ENCODE measurements around the gene CENPVL1. TPM values are rescaled to one million over a fixed set of nuclear protein-coding genes. Genes with fewer than 3 reads are reported as not detected.
"Not testable (repeated sequence)": the region's sequence is repeated elsewhere in the genome, so short reads cannot be mapped to it uniquely, and the experiment has no call there.

Gene CENPVL1
- 1.9 TPM for polyA plus RNA-seq (2013, experiment 1 of 2)
- 1.9 TPM for polyA plus RNA-seq (2013, experiment 2 of 2)

- H3K27me3 ChIP-seq (ENCODE audit: insufficient read depth, low read length); H3K9me3 ChIP-seq (ENCODE audit: insufficient read depth, low read depth, low read length); H3K9ac ChIP-seq (ENCODE audit: low read depth, low read length); H3K36me3 ChIP-seq (ENCODE audit: insufficient read depth, low read length); H3K4me3 ChIP-seq (ENCODE audit: low read length); H3K27ac ChIP-seq (ENCODE audit: low read depth, low read length); H3K4me1 ChIP-seq (ENCODE audit: insufficient read depth, low read length): not testable (repeated sequence)
- WGBS: no CpG with 5 or more reads among the region's 87 CpGs
These were observed at the start of gene CENPVL1 for GRCh38 chrX:51710277-51711164. TSS of gene CENPVL1 (plus strand) at chrX:51710512. CDS start at chrX:51710512, 0 bp downstream.

GRCh38 chrX:51665981-51666380, 44.3 kb upstream of the CENPVL1 start:
- no peaks in the 10 kb centered on the region for H3K4me1 ChIP-seq (ENCODE audit: insufficient read depth, low read length)
- no peak overlapping the region for H3K9ac ChIP-seq (ENCODE audit: low read depth, low read length)
- H3K36me3 ChIP-seq (ENCODE audit: insufficient read depth, low read length): no peaks in the 10 kb centered on the region
- H3K4me3 ChIP-seq (ENCODE audit: low read length): no peak overlapping the region
- H3K9me3 ChIP-seq (ENCODE audit: insufficient read depth, low read depth, low read length): no peaks in the 10 kb centered on the region
- H3K27me3 ChIP-seq (ENCODE audit: insufficient read depth, low read length): no peaks in the 10 kb centered on the region
- 100% methylated on average over 5 of the region's 5 CpGs for WGBS
- H3K27ac ChIP-seq (ENCODE audit: low read depth, low read length): no peak overlapping the region

GRCh38 chrX:51679689-51680433, 30.5 kb upstream of the CENPVL1 start:
- H3K4me1 ChIP-seq (ENCODE audit: insufficient read depth, low read length); H3K9me3 ChIP-seq (ENCODE audit: insufficient read depth, low read depth, low read length); H3K9ac ChIP-seq (ENCODE audit: low read depth, low read length): not testable (repeated sequence)

GRCh38 chrX:51681808-51682719, 28.2 kb upstream of the CENPVL1 start:
- H3K27ac ChIP-seq (ENCODE audit: low read depth, low read length); H3K4me1 ChIP-seq (ENCODE audit: insufficient read depth, low read length); H3K9ac ChIP-seq (ENCODE audit: low read depth, low read length); H3K36me3 ChIP-seq (ENCODE audit: insufficient read depth, low read length); H3K4me3 ChIP-seq (ENCODE audit: low read length); H3K9me3 ChIP-seq (ENCODE audit: insufficient read depth, low read depth, low read length); H3K27me3 ChIP-seq (ENCODE audit: insufficient read depth, low read length): not testable (repeated sequence)
- no CpG with 5 or more reads among the region's 88 CpGs for WGBS

More at GRCh38 chrX:51679689-51680433, 30.5 kb upstream of the CENPVL1 start:
- WGBS: no CpG with 5 or more reads among the region's 18 CpGs
- H3K27ac ChIP-seq (ENCODE audit: low read depth, low read length); H3K4me3 ChIP-seq (ENCODE audit: low read length); H3K36me3 ChIP-seq (ENCODE audit: insufficient read depth, low read length); H3K27me3 ChIP-seq (ENCODE audit: insufficient read depth, low read length): not testable (repeated sequence)

GRCh38 chrX:51682720-51683062, 27.6 kb upstream of the CENPVL1 start, which contains the start of gene CENPVL2:
TSS of gene CENPVL2 (minus strand) at chrX:51682831. CDS start at chrX:51682831, 0 bp downstream.
- not testable (repeated sequence) for H3K27me3 ChIP-seq (ENCODE audit: insufficient read depth, low read length); H3K36me3 ChIP-seq (ENCODE audit: insufficient read depth, low read length); H3K9me3 ChIP-seq (ENCODE audit: insufficient read depth, low read depth, low read length); H3K9ac ChIP-seq (ENCODE audit: low read depth, low read length); H3K27ac ChIP-seq (ENCODE audit: low read depth, low read length); H3K4me3 ChIP-seq (ENCODE audit: low read length); H3K4me1 ChIP-seq (ENCODE audit: insufficient read depth, low read length)
- no CpG with 5 or more reads among the region's 30 CpGs for WGBS

- no peak overlapping the region for H3K27ac ChIP-seq (ENCODE audit: low read depth, low read length)
- no peak overlapping the region for H3K9ac ChIP-seq (ENCODE audit: low read depth, low read length)
- H3K4me3 ChIP-seq (ENCODE audit: low read length): no peak overlapping the region
- no peaks in the 10 kb centered on the region for H3K27me3 ChIP-seq (ENCODE audit: insufficient read depth, low read length)
- WGBS: 87% methylated on average over 6 of the region's 6 CpGs
- H3K36me3 ChIP-seq (ENCODE audit: insufficient read depth, low read length): no peaks in the 10 kb centered on the region
- H3K9me3 ChIP-seq (ENCODE audit: insufficient read depth, low read depth, low read length): no peaks in the 10 kb centered on the region
- no peaks in the 10 kb centered on the region for H3K4me1 ChIP-seq (ENCODE audit: insufficient read depth, low read length)
These were observed 16.1 kb upstream of the CENPVL1 start for GRCh38 chrX:51694254-51694653.

- no peaks in the 10 kb centered on the region for H3K36me3 ChIP-seq (ENCODE audit: insufficient read depth, low read length)
- H3K27ac ChIP-seq (ENCODE audit: low read depth, low read length): no peak overlapping the region
- H3K9ac ChIP-seq (ENCODE audit: low read depth, low read length): no peak overlapping the region
- H3K9me3 ChIP-seq (ENCODE audit: insufficient read depth, low read depth, low read length): no peaks in the 10 kb centered on the region
- 97% methylated on average over 8 of the region's 8 CpGs for WGBS
- H3K27me3 ChIP-seq (ENCODE audit: insufficient read depth, low read length): no peaks in the 10 kb centered on the region
- no peak overlapping the region for H3K4me3 ChIP-seq (ENCODE audit: low read length)
- H3K4me1 ChIP-seq (ENCODE audit: insufficient read depth, low read length): no peaks in the 10 kb centered on the region
These were observed 12.9 kb upstream of the CENPVL1 start for GRCh38 chrX:51697397-51697796.

- H3K27ac ChIP-seq (ENCODE audit: low read depth, low read length); H3K4me3 ChIP-seq (ENCODE audit: low read length); H3K27me3 ChIP-seq (ENCODE audit: insufficient read depth, low read length); H3K9me3 ChIP-seq (ENCODE audit: insufficient read depth, low read depth, low read length); H3K9ac ChIP-seq (ENCODE audit: low read depth, low read length); H3K4me1 ChIP-seq (ENCODE audit: insufficient read depth, low read length); H3K36me3 ChIP-seq (ENCODE audit: insufficient read depth, low read length): not testable (repeated sequence)
- WGBS: no CpG with 5 or more reads among the region's 18 CpGs
These were observed 2.8 kb downstream of the CENPVL1 start for GRCh38 chrX:51712943-51713647.

GRCh38 chrX:51728202-51728601, 17.9 kb downstream of the CENPVL1 start:
- H3K36me3 ChIP-seq (ENCODE audit: insufficient read depth, low read length): no peaks in the 10 kb centered on the region
- H3K4me3 ChIP-seq (ENCODE audit: low read length): peak overlapping the region; percentile 11; the same call in 1 of the 2 replicates
- H3K27me3 ChIP-seq (ENCODE audit: insufficient read depth, low read length): peaks cover 2% of the 10 kb centered on the region; the same call in 1 of the 2 replicates

GRCh38 chrX:51737091-51737490, 26.8 kb downstream of the CENPVL1 start:
- WGBS: 92% methylated on average over 2 of the region's 2 CpGs
- no peak overlapping the region for H3K27ac ChIP-seq (ENCODE audit: low read depth, low read length)
- H3K4me3 ChIP-seq (ENCODE audit: low read length): no peak overlapping the region
- no peaks in the 10 kb centered on the region for H3K9me3 ChIP-seq (ENCODE audit: insufficient read depth, low read depth, low read length)
- H3K9ac ChIP-seq (ENCODE audit: low read depth, low read length): no peak overlapping the region
- H3K4me1 ChIP-seq (ENCODE audit: insufficient read depth, low read length): 0 out of 2 replicates have a peak, but pooled peaks cover 1% of the 10 kb centered on the region
- H3K27me3 ChIP-seq (ENCODE audit: insufficient read depth, low read length): no peaks in the 10 kb centered on the region
- H3K36me3 ChIP-seq (ENCODE audit: insufficient read depth, low read length): no peaks in the 10 kb centered on the region

More at GRCh38 chrX:51728202-51728601, 17.9 kb downstream of the CENPVL1 start:
- no peaks in the 10 kb centered on the region; the same call in 1 of the 2 replicates for H3K4me1 ChIP-seq (ENCODE audit: insufficient read depth, low read length)
- H3K9me3 ChIP-seq (ENCODE audit: insufficient read depth, low read depth, low read length): no peaks in the 10 kb centered on the region
- no peak overlapping the region for H3K27ac ChIP-seq (ENCODE audit: low read depth, low read length)
- H3K9ac ChIP-seq (ENCODE audit: low read depth, low read length): no peak overlapping the region

Measured in HUES64 (cell line).